ENCODE measurements around the gene IL13RA2. TPM values are rescaled to one million over a fixed set of nuclear protein-coding genes. Genes with fewer than 3 reads are reported as not detected.

IL13RA2 gene
- total and polyA plus RNA-seq, 2 of the 4 experiments (the other 2 are of a cell fraction): under 0.01 to 0.14 TPM

- Histone ChIP-seq H2BK5ac (ENCODE audit: low read depth, low read length, poor library complexity, severe bottlenecking) (no peak overlapping the region), H4K8ac (ENCODE audit: low read depth in 2 of 2, low read length in 2 of 2) (no peak overlapping the region), H2BK20ac (ENCODE audit: low read depth, low read length) (no peak overlapping the region), H2AK9ac (replicated peaks; ENCODE audit: low read depth, low read length, poor library complexity) (no peak overlapping the region), H3K4me3 (ENCODE audit: insufficient read depth, low read depth, low read length) (no peak overlapping the region), H3K79me1 (ENCODE audit: low read depth in 1 of 2, low read length in 2 of 2) (no peaks in the 10 kb centered on the region), H3K9ac (ENCODE audit: low read depth, low read length) (no peak overlapping the region), H4K91ac (ENCODE audit: insufficient read depth, low read depth, low read length) (no peak overlapping the region), H3K27ac (ENCODE audit: insufficient read depth, low read length) (no peak overlapping the region), H3K14ac (replicated peaks; ENCODE audit: low read depth, low read length) (no peak overlapping the region), H2AFZ (replicated peaks; ENCODE audit: low read length, poor library complexity) (no peak overlapping the region), H3K9me1 (ENCODE audit: insufficient read depth, low read length) (no peaks in the 10 kb centered on the region), H2AK5ac (ENCODE audit: low read depth, low read length) (no peak overlapping the region), H3K9me3 (ENCODE audit: control insufficient read depth, insufficient read depth, low read length) (no peaks in the 10 kb centered on the region), H3K56ac (ENCODE audit: extremely low read depth, insufficient read depth, low read length) (no peak overlapping the region), H3K23ac (ENCODE audit: low read depth, low read length) (no peak overlapping the region), H4K20me1 (ENCODE audit: insufficient read depth, low read length) (no peaks in the 10 kb centered on the region), H2BK120ac (ENCODE audit: low read depth, low read length) (no peak overlapping the region), H4K5ac (ENCODE audit: low read depth, low read length) (no peak overlapping the region), H3K4me2 (ENCODE audit: low read depth, low read length) (no peak overlapping the region), H3K4me1 (ENCODE audit: control insufficient read depth, insufficient read depth, low read length) (no peaks in the 10 kb centered on the region), H3K4ac (ENCODE audit: low read depth, low read length) (no peak overlapping the region), H3K36me3 (ENCODE audit: control insufficient read depth, insufficient read depth, low read length) (no peaks in the 10 kb centered on the region), H2BK15ac (ENCODE audit: low read depth, low read length) (no peak overlapping the region), H3K18ac (ENCODE audit: low read depth, low read length) (no peak overlapping the region), H3K27me3 (ENCODE audit: control insufficient read depth, insufficient read depth, low read length) (peaks cover 3% of the 10 kb centered on the region; the same call in 1 of the 2 replicates)
- intact Hi-C loops (cut with micrococcal nuclease): no loop called here
- in situ Hi-C loops (cut with MboI; ENCODE audit: low sequenced_read_pairs): no loop called here
- TF ChIP-seq, protein P1, sequence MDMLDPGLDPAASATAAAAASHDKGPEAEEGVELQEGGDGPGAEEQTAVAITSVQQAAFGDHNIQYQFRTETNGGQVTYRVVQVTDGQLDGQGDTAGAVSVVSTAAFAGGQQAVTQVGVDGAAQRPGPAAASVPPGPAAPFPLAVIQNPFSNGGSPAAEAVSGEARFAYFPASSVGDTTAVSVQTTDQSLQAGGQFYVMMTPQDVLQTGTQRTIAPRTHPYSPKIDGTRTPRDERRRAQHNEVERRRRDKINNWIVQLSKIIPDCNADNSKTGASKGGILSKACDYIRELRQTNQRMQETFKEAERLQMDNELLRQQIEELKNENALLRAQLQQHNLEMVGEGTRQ (IDR thresholded peaks at IDR 0.05; ENCODE audit: low read depth, low read length): no peak
- TF ChIP-seq ELK1 (IDR thresholded peaks at IDR 0.05; ENCODE audit: borderline replicate concordance, low read depth, low read length) (no peak), SMC3 (IDR thresholded peaks at IDR 0.05; ENCODE audit: low read depth, low read length) (no peak), MAZ (IDR thresholded peaks at IDR 0.05; ENCODE audit: borderline replicate concordance, low read depth, low read length) (no peak), CTCF (conservative IDR thresholded peaks at IDR 0.05; ENCODE audit: low read depth, low read length) (no peak), NFE2L2 (IDR thresholded peaks at IDR 0.05; ENCODE audit: low read depth, low read length) (no peak), RFX5 (IDR thresholded peaks at IDR 0.05; ENCODE audit: low read depth, low read length) (no peak), MAFK (IDR thresholded peaks at IDR 0.05; ENCODE audit: low read depth, low read length) (no peak), RAD21 (IDR thresholded peaks at IDR 0.05; ENCODE audit: low read length) (no peak), CHD1 (IDR thresholded peaks at IDR 0.05; ENCODE audit: low read depth, low read length) (no peak), BHLHE40 (IDR thresholded peaks at IDR 0.05; ENCODE audit: low read depth, low read length) (no peak), RCOR1 (IDR thresholded peaks at IDR 0.05; ENCODE audit: insufficient replicate concordance, low read length) (no peak), FOS (IDR thresholded peaks at IDR 0.05; ENCODE audit: low read depth, low read length) (no peak), CEBPB (IDR thresholded peaks at IDR 0.05; ENCODE audit: low read depth, low read length) (no peak), POLR2A (IDR thresholded peaks at IDR 0.05; ENCODE audit: low read depth, low read length) (no peak), MXI1 (IDR thresholded peaks at IDR 0.05; ENCODE audit: borderline replicate concordance, low read depth, low read length) (no peak)
- WGBS, 2 experiments (ENCODE audit: extremely low coverage in 2 of 2, insufficient read length in 1 of 2): no CpG with 5 or more reads among the region's 1 CpG
- BruUV-seq (replicated peaks): no TSS peak
- ATAC-seq (ENCODE audit: low read depth) (no peak), DNase-seq (no peak)
- CTCF ChIA-PET: no interaction called here
- dilution Hi-C loops (cut with HindIII; ENCODE audit: low sequenced_read_pairs, unreplicated experiment): no loop called here
- POLR2A ChIA-PET (ENCODE audit: unreplicated experiment): no interaction called here
These were observed 18.6 kb upstream of the IL13RA2 start for GRCh38 chrX:115036029-115036428.
